Dendritic cell treated with granulocyte-macrophage colony-stimulating factor and Interleukin-4, amounts not matched to agents 40 ng/mL and 50 ng/mL, for 4 days (primary cell): ENCODE results near the gene TRIO.
A peak's percentile ranks its signal among the peaks of the same experiment; 100 is the strongest.

Experiments
- H3K27ac Mint-ChIP-seq: one replicate; pipeline ENCODE4 v1.8.0; 2022; ENCODE audit warnings: mild to moderate bottlenecking, mixed read lengths
- H3K27me3 Mint-ChIP-seq: one replicate; pipeline ENCODE4 v1.8.0; 2022; ENCODE audit warnings: mild to moderate bottlenecking, mixed read lengths
- H3K36me3 Mint-ChIP-seq: one replicate; pipeline ENCODE4 v1.8.0; 2022; ENCODE audit warnings: low read depth, mixed read lengths
- H3K4me1 Mint-ChIP-seq: one replicate; pipeline ENCODE4 v1.8.0; 2022; ENCODE audit warnings: low read depth, mixed read lengths
- H3K4me3 Mint-ChIP-seq: one replicate; pipeline ENCODE4 v1.8.0; 2022; ENCODE audit warnings: mild to moderate bottlenecking, moderate library complexity, mixed read lengths
- H3K9me3 Mint-ChIP-seq: one replicate; pipeline ENCODE4 v1.8.0; 2022; ENCODE audit warnings: mixed read lengths
- intact Hi-C: fragments of 100-400 bp; cut with micrococcal nuclease; formaldehyde crosslinking; loops from one replicate; pipeline ENCODE4 v1.15.0; 2022

Gene TRIO

GRCh38 chr5:14146725-14147124 lies 3.6 kb downstream of the TRIO start:
- H3K27me3 Mint-ChIP-seq, result peaks cover 1% of the 10 kb centered on the region
- no peaks in the 10 kb centered on the region for H3K9me3 Mint-ChIP-seq
- peaks cover 46% of the 10 kb centered on the region for H3K4me1 Mint-ChIP-seq
- intact Hi-C loops, result no loop called here
- no peak overlapping the region for H3K4me3 Mint-ChIP-seq
- no peak overlapping the region for H3K27ac Mint-ChIP-seq
- peaks cover 13% of the 10 kb centered on the region for H3K36me3 Mint-ChIP-seq

GRCh38 chr5:14147210-14147609 lies 4.1 kb downstream of the TRIO start:
- peaks cover 13% of the 10 kb centered on the region for H3K36me3 Mint-ChIP-seq
- intact Hi-C loops, result no loop called here
- H3K9me3 Mint-ChIP-seq, result no peaks in the 10 kb centered on the region
- H3K4me1 Mint-ChIP-seq, result peaks cover 44% of the 10 kb centered on the region
- no peak overlapping the region for H3K27ac Mint-ChIP-seq
- no peaks in the 10 kb centered on the region for H3K27me3 Mint-ChIP-seq
- no peak overlapping the region for H3K4me3 Mint-ChIP-seq

DNA sequence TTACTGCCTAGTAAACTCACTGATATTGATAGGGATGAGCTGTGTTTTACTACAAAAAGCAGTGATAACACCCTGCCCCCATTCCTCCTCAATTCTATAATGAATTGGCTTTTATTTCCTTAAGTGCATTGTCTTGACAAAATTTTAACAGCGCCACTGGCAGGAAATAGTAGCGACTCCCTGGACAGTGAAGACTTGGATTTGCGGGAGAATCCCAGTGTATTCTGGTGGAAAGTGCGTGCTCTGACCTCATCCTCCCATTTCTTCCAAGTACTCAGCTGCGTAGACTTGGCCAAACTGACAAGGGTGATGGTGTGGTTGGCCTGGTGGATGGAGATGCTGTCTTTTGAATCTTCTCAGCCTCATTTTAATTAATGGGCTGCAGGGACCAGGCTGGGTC lies 5.3 kb downstream of the TRIO start:
- Mint-ChIP-seq H3K4me1 (peaks cover 40% of the 10 kb centered on the region), H3K27me3 (no peaks in the 10 kb centered on the region), H3K9me3 (no peaks in the 10 kb centered on the region), H3K36me3 (peaks cover 7% of the 10 kb centered on the region), H3K27ac (no peak overlapping the region), H3K4me3 (no peak overlapping the region)
- intact Hi-C loops, result no loop called here

GRCh38 chr5:14148890-14149671 lies 5.9 kb downstream of the TRIO start:
- Mint-ChIP-seq H3K27me3 (no peaks in the 10 kb centered on the region), H3K27ac (no peak overlapping the region), H3K4me3 (no peak overlapping the region), H3K4me1 (peaks cover 40% of the 10 kb centered on the region), H3K36me3 (peaks cover 5% of the 10 kb centered on the region), H3K9me3 (no peaks in the 10 kb centered on the region)
- intact Hi-C loops, result no loop called here

GRCh38 chr5:14149672-14150274 lies 6.6 kb downstream of the TRIO start:
- no peak overlapping the region for H3K4me3 Mint-ChIP-seq
- no peaks in the 10 kb centered on the region for H3K9me3 Mint-ChIP-seq
- intact Hi-C loops, result no loop called here
- no peaks in the 10 kb centered on the region for H3K36me3 Mint-ChIP-seq
- no peaks in the 10 kb centered on the region for H3K27me3 Mint-ChIP-seq
- peaks cover 40% of the 10 kb centered on the region for H3K4me1 Mint-ChIP-seq
- no peak overlapping the region for H3K27ac Mint-ChIP-seq

GRCh38 chr5:14151416-14151815 lies 8.3 kb downstream of the TRIO start:
- H3K4me3 Mint-ChIP-seq, result no peak overlapping the region
- peaks cover 27% of the 10 kb centered on the region for H3K4me1 Mint-ChIP-seq
- H3K27me3 Mint-ChIP-seq, result no peaks in the 10 kb centered on the region
- intact Hi-C loops, result no loop called here
- H3K36me3 Mint-ChIP-seq, result no peaks in the 10 kb centered on the region
- H3K27ac Mint-ChIP-seq, result no peak overlapping the region
- H3K9me3 Mint-ChIP-seq, result no peaks in the 10 kb centered on the region

DNA sequence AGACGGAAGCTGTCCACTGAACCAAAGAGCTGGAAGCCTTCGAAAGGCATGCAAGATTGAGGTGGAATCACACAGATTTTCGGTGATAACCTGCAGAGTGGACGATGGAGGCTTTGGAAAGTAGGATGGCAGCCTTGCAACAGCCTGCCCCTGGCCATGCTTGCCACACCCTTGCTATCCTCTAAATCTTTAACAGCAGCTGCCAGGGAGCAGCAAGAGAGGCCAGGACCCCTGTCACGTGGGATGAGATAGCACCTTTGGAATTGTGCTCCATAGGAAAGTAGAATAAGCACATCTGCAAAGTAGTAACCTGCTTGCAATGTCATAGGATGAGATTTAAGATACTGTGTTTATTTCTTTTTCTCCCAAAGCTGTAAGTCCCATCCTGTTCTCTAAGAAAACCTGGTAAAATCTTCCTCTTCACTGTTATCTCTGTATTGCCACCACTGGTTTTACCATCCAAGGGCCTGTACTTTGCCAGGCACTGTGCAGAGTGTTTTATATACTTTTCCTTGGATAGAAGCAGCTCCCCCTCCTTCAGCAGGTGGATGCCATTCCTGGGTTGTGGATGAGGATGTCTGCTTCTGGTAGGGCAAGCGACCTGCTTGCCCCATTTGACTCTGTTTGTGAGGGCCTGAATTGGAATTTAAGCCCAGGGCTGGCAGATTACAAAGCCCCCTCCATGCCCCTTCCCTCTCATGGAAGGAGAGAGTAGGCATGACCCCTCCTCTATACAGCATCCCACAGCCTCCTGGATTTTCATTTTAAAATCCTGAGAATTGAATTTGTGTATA lies 10.1 kb downstream of the TRIO start:
- Mint-ChIP-seq H3K27me3 (no peaks in the 10 kb centered on the region), H3K36me3 (peaks cover 3% of the 10 kb centered on the region), H3K9me3 (no peaks in the 10 kb centered on the region), H3K4me1 (peaks cover 17% of the 10 kb centered on the region), H3K4me3 (no peak overlapping the region), H3K27ac (no peak overlapping the region)
- intact Hi-C loops, result no loop called here

- intact Hi-C loops, result no loop called here
- Mint-ChIP-seq H3K27me3 (no peaks in the 10 kb centered on the region), H3K4me3 (no peak overlapping the region)
Observed at GRCh38 chr5:14153932-14154731, 11.0 kb downstream of the TRIO start.

GRCh38 chr5:14155075-14155474 lies 11.9 kb downstream of the TRIO start:
- H3K27me3 Mint-ChIP-seq, result no peaks in the 10 kb centered on the region
- peaks cover 6% of the 10 kb centered on the region for H3K36me3 Mint-ChIP-seq
- no peak overlapping the region for H3K27ac Mint-ChIP-seq
- intact Hi-C loops, result no loop called here
- H3K4me1 Mint-ChIP-seq, result peaks cover 12% of the 10 kb centered on the region
- no peak overlapping the region for H3K4me3 Mint-ChIP-seq
- H3K9me3 Mint-ChIP-seq, result no peaks in the 10 kb centered on the region

More at GRCh38 chr5:14153932-14154731, 11.0 kb downstream of the TRIO start:
- no peaks in the 10 kb centered on the region for H3K9me3 Mint-ChIP-seq
- H3K4me1 Mint-ChIP-seq, result peaks cover 13% of the 10 kb centered on the region
- H3K36me3 Mint-ChIP-seq, result peaks cover 6% of the 10 kb centered on the region
- peak overlapping the region; percentile 63 for H3K27ac Mint-ChIP-seq

DNA sequence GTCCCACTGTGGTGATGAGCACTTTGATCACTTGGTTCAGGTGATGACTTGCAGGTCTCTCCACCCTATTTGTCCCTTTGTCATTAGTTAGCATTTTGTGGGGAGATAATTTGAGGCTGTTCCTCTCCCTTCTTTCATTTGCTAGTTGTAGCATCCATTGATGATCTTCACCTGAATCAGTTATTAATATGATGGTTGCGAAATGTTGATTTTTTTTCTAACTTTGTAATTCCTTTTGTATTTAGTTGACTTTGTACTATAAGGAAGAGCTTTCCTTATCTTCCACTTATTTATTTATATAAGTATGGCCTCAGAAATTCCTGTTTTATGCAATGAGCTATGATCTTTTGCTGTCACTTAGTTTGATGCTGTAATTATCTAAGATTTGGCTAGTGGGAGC lies 12.6 kb downstream of the TRIO start:
- no peaks in the 10 kb centered on the region for H3K9me3 Mint-ChIP-seq

DNA sequence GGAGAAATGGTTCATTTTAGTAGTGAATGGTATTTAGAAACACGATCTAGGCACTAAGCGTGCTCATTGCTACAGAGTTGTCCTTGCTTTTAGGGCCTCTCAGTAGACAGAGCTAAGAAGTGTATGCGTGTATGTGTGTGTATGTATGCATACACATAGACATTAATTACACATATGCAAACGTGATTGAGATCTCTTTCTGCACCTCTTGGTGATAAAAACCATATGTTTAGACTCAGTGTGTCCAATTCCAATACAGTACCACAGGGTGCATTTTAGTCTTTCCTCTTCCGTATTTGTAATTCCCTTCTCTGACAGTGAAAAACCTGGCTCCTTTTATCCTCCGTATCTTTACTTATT lies 13.1 kb downstream of the TRIO start:
- peaks cover 14% of the 10 kb centered on the region for H3K4me1 Mint-ChIP-seq
- H3K27ac Mint-ChIP-seq, result no peak overlapping the region
- no peaks in the 10 kb centered on the region for H3K9me3 Mint-ChIP-seq
- intact Hi-C loops, result no loop called here
- H3K36me3 Mint-ChIP-seq, result peaks cover 6% of the 10 kb centered on the region
- no peaks in the 10 kb centered on the region for H3K27me3 Mint-ChIP-seq
- no peak overlapping the region for H3K4me3 Mint-ChIP-seq

More for the DNA sequence above, 12.6 kb downstream of the TRIO start:
- Mint-ChIP-seq H3K36me3 (peaks cover 6% of the 10 kb centered on the region), H3K27me3 (no peaks in the 10 kb centered on the region), H3K27ac (no peak overlapping the region), H3K4me1 (peaks cover 11% of the 10 kb centered on the region), H3K4me3 (no peak overlapping the region)
- intact Hi-C loops, result no loop called here

DNA sequence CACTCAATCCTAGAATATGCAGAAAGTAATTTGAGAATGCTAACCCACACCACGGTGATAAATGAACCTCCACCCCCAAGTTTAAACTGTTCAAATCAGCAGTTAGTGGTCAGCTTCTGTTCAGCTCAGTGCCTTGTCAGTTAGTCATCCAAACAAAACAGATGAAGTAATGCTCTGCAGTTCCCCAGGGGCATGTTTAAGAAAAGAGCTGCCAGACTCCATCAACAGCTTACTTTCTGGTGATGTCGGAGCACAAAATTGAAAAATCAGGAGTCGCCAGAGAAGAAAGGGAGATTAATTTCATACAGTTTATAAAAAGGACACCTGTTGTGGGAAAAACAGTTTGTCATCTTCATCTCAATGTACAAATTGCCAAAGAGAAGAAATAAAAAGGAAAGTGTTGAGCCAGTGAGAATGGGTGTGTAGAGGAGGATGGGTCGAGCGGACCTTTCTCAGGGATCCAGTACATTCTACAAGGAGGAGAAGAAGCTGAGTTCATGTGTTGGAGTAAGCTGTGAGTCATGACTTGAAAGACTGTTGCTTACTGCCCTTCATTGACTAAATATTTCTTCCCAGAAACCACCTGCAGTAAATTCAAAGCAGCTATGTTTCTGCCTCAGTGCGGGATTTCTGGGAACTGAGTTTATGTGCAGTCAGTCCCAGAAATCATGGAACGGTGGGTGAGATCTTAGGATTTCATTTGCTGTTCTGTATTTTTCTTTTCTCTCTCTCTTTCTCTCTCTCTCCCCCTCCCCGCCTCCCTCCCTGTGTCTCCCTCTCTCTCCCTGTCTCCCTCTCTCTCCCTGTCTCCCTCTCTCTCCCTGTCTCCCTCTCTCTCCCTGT lies 13.7 kb downstream of the TRIO start:
- no peaks in the 10 kb centered on the region for H3K9me3 Mint-ChIP-seq
- H3K4me3 Mint-ChIP-seq, result no peak overlapping the region
- H3K27me3 Mint-ChIP-seq, result no peaks in the 10 kb centered on the region
- peak overlapping the region; percentile 20 for H3K27ac Mint-ChIP-seq
- peaks cover 6% of the 10 kb centered on the region for H3K36me3 Mint-ChIP-seq
- peaks cover 16% of the 10 kb centered on the region for H3K4me1 Mint-ChIP-seq
- intact Hi-C loops, result no loop called here

DNA sequence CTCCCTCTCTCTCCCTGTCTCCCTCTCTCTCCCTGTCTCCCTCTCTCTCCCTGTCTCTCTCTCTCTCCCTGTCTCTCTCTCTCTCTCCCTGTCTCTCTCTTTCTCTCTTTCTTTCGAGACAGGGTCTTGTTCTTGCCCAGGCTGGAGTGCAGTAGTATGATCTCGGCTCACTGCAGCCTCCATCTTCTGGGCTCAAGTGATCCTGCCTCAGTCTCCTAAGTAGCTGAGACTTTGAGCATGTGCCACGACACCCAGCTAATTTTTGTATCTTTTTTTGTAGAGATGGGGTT lies 14.3 kb downstream of the TRIO start:
- H3K27me3 Mint-ChIP-seq, result no peaks in the 10 kb centered on the region
- intact Hi-C loops, result no loop called here
- H3K4me3 Mint-ChIP-seq, result no peak overlapping the region
- H3K27ac Mint-ChIP-seq, result peak overlapping the region; percentile 20
- no peaks in the 10 kb centered on the region for H3K9me3 Mint-ChIP-seq
- peaks cover 16% of the 10 kb centered on the region for H3K4me1 Mint-ChIP-seq
- H3K36me3 Mint-ChIP-seq, result peaks cover 6% of the 10 kb centered on the region
